Measurements from ENCODE around the gene HOXA13. TPM values are rescaled to one million over a fixed set of nuclear protein-coding genes. Genes with fewer than 3 reads are reported as not detected.

HOXA13 gene
- total and polyA plus RNA-seq, 3 experiments from 2014 or later, result not detected

DNA sequence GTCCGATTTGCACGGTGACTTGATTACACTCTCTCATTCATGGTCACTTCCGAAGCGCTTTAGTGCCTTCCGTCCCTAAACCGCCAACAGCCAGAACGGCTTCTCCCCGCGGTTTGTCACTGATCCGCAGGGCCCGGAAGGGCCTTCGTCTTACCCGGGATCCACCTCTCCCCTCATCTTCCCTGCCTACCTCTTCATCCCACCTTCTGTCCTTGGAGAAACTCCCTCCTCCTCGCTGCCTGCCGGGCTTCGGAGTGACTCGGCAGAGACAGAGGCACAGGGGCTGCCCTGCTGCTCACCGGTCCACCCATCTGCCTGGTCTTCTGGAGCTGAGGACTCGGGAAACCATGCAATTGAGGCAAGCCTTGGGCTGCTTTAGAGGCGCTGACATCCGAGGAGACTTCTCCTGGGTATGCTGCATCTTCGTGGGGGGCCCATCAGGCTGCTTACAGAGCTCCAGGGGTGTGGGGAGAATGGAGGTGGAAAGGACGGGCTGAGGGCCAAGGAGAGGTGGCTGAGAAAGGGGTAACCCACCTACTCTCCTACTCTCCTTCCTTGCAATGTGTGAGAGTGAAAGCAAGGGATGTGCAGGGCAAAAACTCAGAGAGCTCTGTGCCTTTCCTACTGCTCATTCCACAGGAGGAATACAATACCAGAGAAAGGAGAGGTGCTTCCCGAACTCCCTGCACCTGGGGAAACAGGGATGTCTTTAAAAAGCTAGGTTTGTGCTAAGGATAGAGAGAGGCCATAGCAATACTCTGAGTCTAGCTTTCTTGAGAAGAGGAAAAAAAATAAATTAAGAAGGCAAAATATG lies 13.8 kb downstream of the HOXA13 start:
- ChIA-PET POLR2A (interaction anchor here (1.0 to 1.5 kb wide), 2 partner anchors 10 to 13 kb away, joined by 3 read pairs; no protein-coding TSS in a partner anchor), CTCF (interaction anchor here (1.2 to 2.5 kb wide), 7 partner anchors 10 to 31 kb away, joined by 3 to 15 read pairs (median 8); partner anchors contain the start of gene HOXA13)
- Histone ChIP-seq H3K36me3 (ENCODE audit: insufficient read depth, low read length) (no peaks in the 10 kb centered on the region), H3K4me1 (ENCODE audit: insufficient read depth, low read length) (peaks cover 54% of the 10 kb centered on the region), H3K9me3 (ENCODE audit: low read length) (no peaks in the 10 kb centered on the region), H3K27me3 (ENCODE audit: insufficient read depth, low read length, poor library complexity, severe bottlenecking) (peaks cover 91% of the 10 kb centered on the region), H3K27ac (ENCODE audit: low read depth, low read length) (no peak overlapping the region), H3K4me3 (ENCODE audit: low read length) (no peak overlapping the region)
- peak in 1 of 5 donors; percentile 37 for DNase-seq
- peak overlapping the region; percentile 70 to 89 (median 84) for H3K4me3 Mint-ChIP-seq
- no peaks in the 10 kb centered on the region for H3K36me3 Mint-ChIP-seq
- H3K4me1 Mint-ChIP-seq, result peaks cover 48 to 61% (median 51%) of the 10 kb centered on the region in 3 donors
- peak overlapping the region in 4 of 8 donors; percentile 1 to 82 (median 46) for H3K27ac Mint-ChIP-seq
- H3K9me3 Mint-ChIP-seq, result peaks cover 0 to 7% (median 0%) of the 10 kb centered on the region in 5 donors
- H3K27me3 Mint-ChIP-seq, result peaks cover 87 to 91% of the 10 kb centered on the region in 2 donors

DNA sequence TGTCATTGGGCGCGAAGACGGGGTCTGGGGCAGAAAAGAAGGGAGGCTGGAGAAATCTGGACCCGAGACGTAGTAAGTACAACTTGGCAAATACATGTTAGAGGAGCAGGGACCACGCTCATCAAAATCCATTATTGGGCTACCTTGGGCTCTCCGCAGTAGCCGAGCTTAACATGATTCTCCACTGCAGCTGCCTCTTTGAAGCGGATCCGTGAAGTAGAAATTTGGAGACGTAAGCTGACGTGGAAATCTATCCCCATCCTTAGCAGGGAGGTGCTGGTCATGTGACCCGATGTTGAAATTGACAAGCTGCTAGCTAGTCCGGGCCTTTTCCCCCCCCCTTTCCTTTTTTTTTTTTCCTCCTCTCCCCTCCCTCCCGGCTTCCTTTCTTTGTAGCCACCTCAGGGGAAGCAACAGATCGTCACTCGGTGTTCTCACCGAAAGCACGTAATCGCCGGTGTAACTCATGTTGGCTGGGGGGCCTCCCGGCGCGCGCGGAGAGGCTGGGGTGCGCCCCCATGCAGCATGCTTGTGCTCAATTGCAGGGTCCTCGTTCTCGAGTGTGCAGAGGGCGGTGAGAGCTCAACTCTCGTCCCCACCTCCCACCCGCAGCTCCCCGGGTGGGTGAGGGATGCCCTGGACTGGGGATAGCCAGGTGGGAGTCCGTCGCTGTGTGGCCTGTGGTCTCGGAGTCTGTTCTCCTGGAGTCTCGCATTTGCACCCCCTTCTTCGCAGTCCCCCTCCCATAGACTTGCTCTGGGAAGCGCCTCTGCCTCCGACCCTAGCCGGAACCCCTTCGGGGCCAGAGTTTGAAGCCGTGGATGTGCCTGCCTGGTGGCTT lies 14.7 kb downstream of the HOXA13 start, which contains the start of gene HOXA11:
Gene HOXA11, minus strand, starts transcription at position 220 of the 841 bp plus-strand sequence. Its CDS starts 88 bp downstream, at position 132.
- Mint-ChIP-seq H3K36me3 (no peaks in the 10 kb centered on the region), H3K27ac (peak within 1 kb of the TSS in 6 of 8 donors; percentile 1 to 82 (median 52)), H3K27me3 (peaks cover 82 to 88% of the 10 kb centered on the region in 2 donors), H3K4me3 (peak within 1 kb of the TSS; percentile 70 to 89 (median 84)), H3K9me3 (peaks cover 0 to 7% (median 0%) of the 10 kb centered on the region in 5 donors), H3K4me1 (peaks cover 48 to 63% (median 51%) of the 10 kb centered on the region in 3 donors)
- peak in 1 of 5 donors; percentile 43 for DNase-seq
- H3K9me3 ChIP-seq (ENCODE audit: low read length), result no peaks in the 10 kb centered on the region
- peaks cover 54% of the 10 kb centered on the region for H3K4me1 ChIP-seq (ENCODE audit: insufficient read depth, low read length)
- peak within 1 kb of the TSS; percentile 34 for H3K4me3 ChIP-seq (ENCODE audit: low read length)
- no peaks in the 10 kb centered on the region for H3K36me3 ChIP-seq (ENCODE audit: insufficient read depth, low read length)
- POLR2A ChIA-PET, result interaction anchor here (0.7 to 1.0 kb wide), 2 partner anchors 13 to 18 kb away, joined by 3 to 4 read pairs; no protein-coding TSS in a partner anchor
- CTCF ChIA-PET, result interaction anchor here (0.7 to 2.5 kb wide), 4 partner anchors 11 to 22 kb away, joined by 3 to 10 read pairs (median 6); no protein-coding TSS in a partner anchor
- no peak within 1 kb of the TSS for H3K27ac ChIP-seq (ENCODE audit: low read depth, low read length)
- peaks cover 82% of the 10 kb centered on the region for H3K27me3 ChIP-seq (ENCODE audit: insufficient read depth, low read length, poor library complexity, severe bottlenecking)

DNA sequence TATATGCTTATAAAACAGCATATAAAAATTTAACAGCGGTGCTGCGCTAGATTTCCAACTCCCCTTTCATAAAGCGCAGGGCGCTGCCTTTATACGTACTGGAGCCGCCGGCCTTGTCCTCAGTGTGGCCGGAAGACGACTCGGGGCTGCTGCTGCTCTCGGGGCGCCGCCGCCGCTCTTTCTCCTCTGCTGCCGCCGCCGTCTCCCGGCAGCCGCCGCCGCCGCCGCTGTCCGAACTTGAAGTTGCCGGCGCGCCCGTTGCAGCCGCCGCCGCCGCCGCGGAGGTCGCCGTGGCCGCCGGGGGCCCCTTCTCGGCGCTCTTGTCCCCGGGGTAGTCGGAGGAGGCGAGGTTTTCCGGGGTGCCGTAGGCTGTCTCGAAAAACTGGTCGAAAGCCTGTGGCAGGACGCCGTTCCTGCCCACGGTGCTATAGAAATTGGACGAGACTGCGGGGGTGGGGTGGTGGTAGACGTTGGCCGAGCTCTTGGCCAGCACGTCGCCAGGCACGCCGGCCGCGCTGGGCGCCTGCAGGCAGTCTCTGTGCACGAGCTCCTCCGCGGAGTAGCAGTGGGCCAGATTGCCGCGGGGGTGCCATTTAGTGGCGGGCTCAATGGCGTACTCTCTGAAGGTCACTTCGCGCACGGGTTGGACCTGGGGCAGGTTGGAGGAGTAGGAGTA lies 15.4 kb downstream of the HOXA13 start:
- no peak overlapping the region for H3K27ac ChIP-seq (ENCODE audit: low read depth, low read length)
- no peaks in the 10 kb centered on the region for H3K36me3 ChIP-seq (ENCODE audit: insufficient read depth, low read length)
- Mint-ChIP-seq H3K9me3 (peaks cover 0 to 7% (median 0%) of the 10 kb centered on the region in 5 donors), H3K4me3 (peak overlapping the region; percentile 70 to 88 (median 84)), H3K27me3 (peaks cover 82 to 87% of the 10 kb centered on the region in 2 donors), H3K36me3 (no peaks in the 10 kb centered on the region), H3K27ac (peak overlapping the region in 4 of 8 donors; percentile 31 to 79 (median 75)), H3K4me1 (peaks cover 49 to 64% (median 53%) of the 10 kb centered on the region in 3 donors)
- peak in 1 of 5 donors; percentile 45 for DNase-seq
- H3K27me3 ChIP-seq (ENCODE audit: insufficient read depth, low read length, poor library complexity, severe bottlenecking), result peaks cover 78% of the 10 kb centered on the region
- CTCF ChIA-PET, result interaction anchor here (0.7 to 2.5 kb wide), 4 partner anchors 12 to 23 kb away, joined by 3 to 9 read pairs (median 5); no protein-coding TSS in a partner anchor
- H3K9me3 ChIP-seq (ENCODE audit: low read length), result no peaks in the 10 kb centered on the region
- POLR2A ChIA-PET, result interaction anchor here (0.7 kb wide), 1 partner anchor 17 kb away, joined by 4 read pairs; no protein-coding TSS in a partner anchor
- peaks cover 56% of the 10 kb centered on the region for H3K4me1 ChIP-seq (ENCODE audit: insufficient read depth, low read length)
- peak overlapping the region; percentile 34 for H3K4me3 ChIP-seq (ENCODE audit: low read length)

DNA sequence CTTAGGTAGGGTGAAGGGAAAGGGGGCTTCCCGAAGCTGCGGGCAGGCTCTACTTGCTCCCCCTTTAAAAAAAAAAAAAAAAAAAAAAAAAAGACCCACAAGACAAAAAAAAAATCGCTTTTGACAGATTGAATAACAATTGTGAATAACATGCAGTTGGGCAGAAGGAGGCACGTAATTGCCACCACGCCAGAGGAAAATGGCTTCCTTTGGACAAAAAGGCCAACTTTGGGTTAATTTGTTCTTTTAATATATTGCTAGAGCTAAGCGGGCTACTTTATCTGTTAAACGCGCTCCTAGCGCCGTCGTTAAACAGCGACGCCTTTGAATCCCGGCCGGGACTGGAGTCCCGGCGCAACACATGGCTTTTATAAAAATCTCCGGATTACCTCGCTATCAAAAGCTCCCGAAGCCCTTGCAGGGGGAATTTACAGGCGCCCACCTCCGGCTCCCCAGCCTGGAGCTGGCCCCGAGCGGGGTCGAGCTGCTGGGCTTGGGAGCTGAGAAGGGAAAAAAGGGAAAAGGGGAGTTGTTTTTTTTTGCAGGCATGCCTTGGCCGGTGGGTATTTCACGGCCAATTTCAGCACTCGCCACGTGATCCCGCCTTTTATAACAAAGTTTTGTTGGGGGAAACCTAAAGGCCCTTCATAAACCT lies 16.1 kb downstream of the HOXA13 start:
- peak in 1 of 5 donors; percentile 11 for DNase-seq
- Histone ChIP-seq H3K9me3 (ENCODE audit: low read length) (no peaks in the 10 kb centered on the region), H3K4me3 (ENCODE audit: low read length) (peak overlapping the region; percentile 34), H3K27me3 (ENCODE audit: insufficient read depth, low read length, poor library complexity, severe bottlenecking) (peaks cover 78% of the 10 kb centered on the region), H3K36me3 (ENCODE audit: insufficient read depth, low read length) (no peaks in the 10 kb centered on the region), H3K27ac (ENCODE audit: low read depth, low read length) (no peak overlapping the region), H3K4me1 (ENCODE audit: insufficient read depth, low read length) (peaks cover 50% of the 10 kb centered on the region)
- Mint-ChIP-seq H3K27me3 (peaks cover 82 to 88% of the 10 kb centered on the region in 2 donors), H3K9me3 (peaks cover 0 to 7% (median 0%) of the 10 kb centered on the region in 5 donors), H3K27ac (peak overlapping the region in 2 of 8 donors; percentile 63 to 74), H3K4me3 (peak overlapping the region; percentile 45 to 88 (median 75)), H3K36me3 (no peaks in the 10 kb centered on the region), H3K4me1 (peaks cover 48 to 58% (median 55%) of the 10 kb centered on the region in 3 donors)
- POLR2A ChIA-PET, result no interaction called here
- CTCF ChIA-PET, result interaction anchor here (1.7 to 2.5 kb wide), 2 partner anchors 12 to 23 kb away, joined by 6 to 9 read pairs; no protein-coding TSS in a partner anchor

DNA sequence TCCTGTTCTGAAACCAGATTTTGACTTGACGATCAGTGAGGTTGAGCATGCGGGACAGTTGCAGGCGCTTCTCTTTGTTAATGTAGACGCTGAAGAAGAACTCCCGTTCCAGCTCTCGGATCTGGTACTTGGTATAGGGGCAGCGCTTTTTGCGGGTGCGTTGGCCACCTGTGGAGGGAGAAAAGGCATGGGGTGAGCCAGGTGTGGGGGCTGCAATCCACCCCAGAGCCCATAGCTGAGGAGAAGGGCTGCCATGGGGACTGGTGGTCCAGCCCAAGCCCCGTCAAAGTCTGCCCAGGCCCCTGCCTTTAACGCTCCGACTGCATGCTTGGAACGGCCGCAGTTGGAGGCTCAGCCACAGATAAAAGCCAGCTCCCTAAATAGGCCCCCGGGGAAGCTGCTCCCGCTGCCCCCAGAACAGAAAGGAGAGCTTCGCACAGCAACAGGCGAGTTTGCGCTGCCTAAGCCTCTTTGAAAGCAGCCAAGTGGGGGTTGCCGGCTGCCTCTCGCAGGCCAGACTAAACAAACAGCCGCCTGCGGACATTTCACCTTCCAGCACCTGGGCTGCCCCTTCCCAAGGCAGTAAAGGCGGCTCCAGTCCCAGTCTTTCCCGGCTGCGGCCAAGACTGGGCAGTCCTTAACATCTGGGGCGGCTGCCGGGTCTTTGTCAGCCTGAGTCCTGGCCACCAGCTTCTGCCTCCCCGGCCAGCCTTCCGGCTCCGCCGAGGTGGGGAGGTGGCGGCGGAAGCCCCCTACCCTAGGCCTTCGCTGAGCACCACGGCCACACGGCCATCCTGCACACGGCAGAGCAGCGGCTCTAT lies 16.8 kb downstream of the HOXA13 start:
- no peaks in the 10 kb centered on the region for H3K36me3 ChIP-seq (ENCODE audit: insufficient read depth, low read length)
- peaks cover 78 to 87% of the 10 kb centered on the region in 2 donors for H3K27me3 Mint-ChIP-seq
- no peaks in the 10 kb centered on the region for H3K9me3 ChIP-seq (ENCODE audit: low read length)
- POLR2A ChIA-PET, result no interaction called here
- peak overlapping the region in 5 of 7 donors; percentile 5 to 88 (median 45) for H3K4me3 Mint-ChIP-seq
- H3K4me1 Mint-ChIP-seq, result peaks cover 41 to 50% (median 48%) of the 10 kb centered on the region in 3 donors
- no peak overlapping the region for H3K27ac ChIP-seq (ENCODE audit: low read depth, low read length)
- peaks cover 0 to 7% (median 0%) of the 10 kb centered on the region in 5 donors for H3K9me3 Mint-ChIP-seq
- peak in 1 of 5 donors; percentile 36 for DNase-seq
- peaks cover 43% of the 10 kb centered on the region for H3K4me1 ChIP-seq (ENCODE audit: insufficient read depth, low read length)
- CTCF ChIA-PET, result interaction anchor here (0.8 to 2.5 kb wide), 6 partner anchors 10 to 32 kb away, joined by 3 to 9 read pairs (median 4); no protein-coding TSS in a partner anchor
- no peaks in the 10 kb centered on the region for H3K36me3 Mint-ChIP-seq
- peak overlapping the region in 1 of 8 donors; percentile 1 for H3K27ac Mint-ChIP-seq
- H3K4me3 ChIP-seq (ENCODE audit: low read length), result no peak overlapping the region
- peaks cover 76% of the 10 kb centered on the region for H3K27me3 ChIP-seq (ENCODE audit: insufficient read depth, low read length, poor library complexity, severe bottlenecking)

DNA sequence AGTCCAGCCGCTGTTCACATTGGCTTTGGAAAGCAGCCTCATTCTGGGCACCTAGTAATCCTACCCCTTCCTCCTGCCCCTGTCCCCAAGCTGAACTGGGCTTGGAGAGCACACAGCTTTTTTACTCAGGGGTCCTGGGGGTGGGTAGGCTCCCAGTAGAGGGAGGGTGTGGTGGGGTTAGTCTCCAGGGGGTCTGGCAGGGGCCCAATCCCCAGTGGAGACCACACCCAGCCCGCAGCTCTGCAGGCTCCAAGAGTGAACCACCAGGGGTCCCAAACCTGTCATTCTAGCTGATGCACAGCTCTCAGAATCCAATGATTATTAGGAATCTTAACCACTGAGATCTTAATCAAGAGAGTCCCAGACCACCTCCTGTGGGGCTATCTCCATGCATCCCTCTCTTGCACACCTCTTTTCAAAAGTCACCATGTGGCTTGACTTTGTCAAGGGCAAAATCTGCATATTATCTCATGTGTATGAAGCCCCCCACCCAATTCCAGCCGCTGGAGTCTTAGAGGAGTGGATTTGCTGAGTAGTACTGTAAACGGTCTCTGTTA lies 17.5 kb downstream of the HOXA13 start:
- ChIA-PET CTCF (interaction anchor here (0.8 to 1.0 kb wide), 4 partner anchors 9 to 31 kb away, joined by 3 to 4 read pairs (median 3); no protein-coding TSS in a partner anchor), POLR2A (interaction anchor here (0.6 kb wide), 1 partner anchor 22 kb away, joined by 3 read pairs; no protein-coding TSS in a partner anchor)
- H3K4me1 Mint-ChIP-seq, result peaks cover 36 to 43% (median 41%) of the 10 kb centered on the region in 3 donors
- peak in 1 of 5 donors; percentile 9 for DNase-seq
- Histone ChIP-seq H3K4me1 (ENCODE audit: insufficient read depth, low read length) (peaks cover 35% of the 10 kb centered on the region), H3K36me3 (ENCODE audit: insufficient read depth, low read length) (no peaks in the 10 kb centered on the region), H3K4me3 (ENCODE audit: low read length) (no peak overlapping the region), H3K9me3 (ENCODE audit: low read length) (no peaks in the 10 kb centered on the region), H3K27me3 (ENCODE audit: insufficient read depth, low read length, poor library complexity, severe bottlenecking) (peaks cover 69% of the 10 kb centered on the region), H3K27ac (ENCODE audit: low read depth, low read length) (no peak overlapping the region)
- peak overlapping the region in 1 of 8 donors; percentile 1 for H3K27ac Mint-ChIP-seq
- peaks cover 0 to 7% (median 0%) of the 10 kb centered on the region in 5 donors for H3K9me3 Mint-ChIP-seq
- no peaks in the 10 kb centered on the region for H3K36me3 Mint-ChIP-seq
- peak overlapping the region in 1 of 7 donors; percentile 61 for H3K4me3 Mint-ChIP-seq
- peaks cover 71 to 87% of the 10 kb centered on the region in 2 donors for H3K27me3 Mint-ChIP-seq
